HT1080 (cell line): ENCODE data around the gene MRPL57. TPM values are rescaled to one million over a fixed set of nuclear protein-coding genes. Genes with fewer than 3 reads are reported as not detected.
A peak's percentile ranks its signal among the peaks of the same experiment; 100 is the strongest.
"Not testable (repeated sequence)": the region's sequence is repeated elsewhere in the genome, so short reads cannot be mapped to it uniquely, and the experiment has no call there.

ENCODE experiments used
- DNase-seq: peaks from one replicate; pipeline ENCODE4 v3.0.0-alpha.2; 2015; ENCODE audit warnings: low read depth
- total RNA-seq: library from RNA; depleted of rRNA; stranded (reverse); fragments of >200 nt; shearing (Covaris generic); gene quantifications from 2 replicates; pipeline ENCODE4 v1.2.3, GENCODE V29; 2014

The MRPL57 gene
- total RNA-seq, 1 experiment from 2014 or later = 61.7 TPM

DNA sequence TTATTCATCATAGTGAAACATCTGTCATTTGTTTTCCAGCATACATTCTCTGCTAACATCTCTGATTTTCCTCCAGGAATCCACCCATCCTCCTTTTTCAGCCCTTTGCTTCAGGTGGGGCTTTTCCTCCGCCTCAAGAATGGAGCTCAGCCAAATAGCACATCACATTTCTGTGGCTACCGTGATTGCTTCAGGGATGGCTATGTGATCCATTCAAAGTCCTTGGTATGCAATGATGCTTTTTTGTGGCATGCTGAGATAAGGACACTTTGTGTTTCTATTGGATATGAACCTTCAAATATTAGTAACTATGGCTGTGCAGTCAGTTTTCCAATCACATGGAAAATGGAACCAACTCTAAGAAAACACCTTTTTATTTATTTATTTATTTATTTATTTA, 18.3 kb downstream of the MRPL57 start:
- DNase-seq = not testable (repeated sequence)

DNA sequence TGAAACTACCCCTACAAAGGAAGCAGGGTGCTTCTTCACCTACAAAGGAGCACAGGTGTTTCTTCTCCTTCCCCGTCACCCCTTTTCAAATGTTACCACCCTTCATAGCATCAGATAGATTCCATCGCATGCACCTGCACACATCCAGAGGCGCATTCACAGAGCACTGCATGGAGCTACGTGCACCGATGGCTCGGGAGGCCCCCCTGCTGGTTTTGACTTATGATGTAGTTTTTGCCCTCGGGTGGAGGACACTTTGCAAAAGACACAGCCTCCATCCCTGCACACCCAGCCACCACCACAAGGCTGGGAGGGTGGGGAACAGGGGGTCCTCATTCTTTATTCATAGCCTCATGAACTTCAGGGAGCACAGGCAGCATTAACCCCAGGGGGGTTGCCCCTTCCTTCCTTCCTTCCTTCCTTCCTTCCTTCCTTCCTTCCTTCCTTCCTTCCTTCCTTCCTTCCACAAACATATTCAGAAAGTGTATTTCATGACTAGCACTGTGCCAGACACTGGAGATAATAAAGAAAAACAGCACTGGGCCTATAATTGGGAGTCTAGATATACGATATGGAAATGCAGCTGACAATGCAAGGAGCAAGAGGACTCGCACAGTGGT, 21.3 kb downstream of the MRPL57 start:
- DNase-seq = not testable (repeated sequence)

DNA sequence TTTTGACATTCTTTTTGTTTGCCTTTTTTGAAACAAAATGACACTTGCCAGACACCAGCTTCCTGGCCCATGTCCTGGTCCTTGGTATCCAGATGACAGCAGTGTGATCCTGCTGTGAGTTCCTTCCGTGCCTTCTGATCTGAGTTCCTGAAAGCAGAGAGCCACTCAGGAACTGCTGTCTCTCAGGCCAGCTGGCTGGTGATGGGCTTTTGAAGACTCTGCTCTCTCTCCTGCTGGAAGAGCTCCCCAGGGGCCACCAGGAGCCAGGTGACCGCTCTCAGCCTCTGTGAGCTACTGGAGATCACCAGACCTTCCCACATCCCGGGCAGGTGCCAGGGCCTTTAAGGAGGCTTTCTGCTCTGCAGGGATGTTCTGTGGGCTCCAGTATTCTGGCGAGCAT, 21.9 kb downstream of the MRPL57 start:
- not testable (repeated sequence) for DNase-seq

DNA sequence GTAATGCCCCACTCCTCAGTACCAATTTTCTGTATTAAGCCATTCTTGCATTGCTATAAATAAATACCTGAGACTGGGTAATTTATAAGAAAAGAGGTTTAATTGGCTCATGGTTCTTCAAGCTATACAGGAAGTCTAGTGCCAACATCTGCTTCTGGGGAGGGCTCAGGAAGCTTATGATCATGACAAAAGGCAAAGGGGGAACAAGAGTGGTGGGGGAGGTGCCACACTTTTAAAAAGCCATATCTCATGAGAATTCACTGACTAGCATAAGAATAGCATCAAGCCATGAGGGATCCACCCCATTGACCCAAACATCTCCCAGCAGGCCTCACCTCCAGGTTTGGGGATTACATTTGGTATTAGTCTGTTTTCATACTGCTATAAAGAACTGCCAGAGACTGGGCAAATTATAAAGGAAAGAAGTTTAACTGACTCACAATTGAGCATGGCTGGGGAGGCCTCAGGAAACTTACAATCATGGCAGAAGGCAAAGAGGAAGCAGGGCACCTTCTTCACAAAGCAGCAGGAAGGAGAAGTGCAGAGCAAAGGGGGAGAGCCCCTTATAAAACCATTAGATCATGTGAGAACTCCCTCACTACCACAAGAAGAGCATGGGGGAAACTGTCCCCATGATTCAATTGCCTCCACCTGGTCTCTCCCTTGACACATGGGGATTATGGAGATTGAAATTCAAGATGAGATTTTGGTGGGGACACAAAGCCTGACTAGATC, 25.2 kb downstream of the MRPL57 start:
- DNase-seq = not testable (repeated sequence)

DNA sequence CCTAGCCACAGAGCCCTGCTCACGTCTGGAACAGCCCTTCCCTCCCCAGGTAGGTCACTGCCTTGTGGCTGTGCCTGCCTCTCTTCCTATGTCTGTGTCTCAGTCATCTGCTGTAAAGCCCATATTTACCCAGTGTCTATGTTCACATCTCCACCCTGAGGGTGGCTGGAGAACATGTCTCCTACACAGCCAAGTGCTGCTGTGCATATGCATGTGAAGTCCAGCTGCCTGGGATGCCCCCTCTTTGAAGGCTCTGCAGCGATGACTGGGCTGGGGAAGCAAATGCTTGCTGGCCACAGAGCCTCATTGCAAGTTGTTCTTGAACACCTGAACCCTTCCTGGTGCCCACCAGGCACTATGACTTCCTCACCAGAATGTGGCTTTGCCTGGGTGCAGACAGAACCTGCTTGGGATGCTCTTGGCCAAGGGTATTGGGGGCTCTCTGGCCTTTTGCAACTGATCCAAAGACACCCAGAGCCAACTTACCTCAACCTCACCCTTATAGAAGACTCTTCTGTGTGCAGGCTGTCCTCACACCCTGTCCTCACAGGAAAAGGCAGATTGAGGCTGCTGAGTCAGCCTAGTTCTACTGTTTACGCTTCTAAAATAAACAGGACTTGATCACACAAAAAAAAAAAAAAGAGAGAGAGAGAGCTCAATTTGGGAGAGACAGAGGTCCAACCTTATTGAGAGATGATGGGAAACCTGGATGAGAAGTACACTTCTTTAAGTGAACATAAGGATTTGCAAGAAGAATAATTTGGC, 26.5 kb downstream of the MRPL57 start:
- no peak for DNase-seq

DNA sequence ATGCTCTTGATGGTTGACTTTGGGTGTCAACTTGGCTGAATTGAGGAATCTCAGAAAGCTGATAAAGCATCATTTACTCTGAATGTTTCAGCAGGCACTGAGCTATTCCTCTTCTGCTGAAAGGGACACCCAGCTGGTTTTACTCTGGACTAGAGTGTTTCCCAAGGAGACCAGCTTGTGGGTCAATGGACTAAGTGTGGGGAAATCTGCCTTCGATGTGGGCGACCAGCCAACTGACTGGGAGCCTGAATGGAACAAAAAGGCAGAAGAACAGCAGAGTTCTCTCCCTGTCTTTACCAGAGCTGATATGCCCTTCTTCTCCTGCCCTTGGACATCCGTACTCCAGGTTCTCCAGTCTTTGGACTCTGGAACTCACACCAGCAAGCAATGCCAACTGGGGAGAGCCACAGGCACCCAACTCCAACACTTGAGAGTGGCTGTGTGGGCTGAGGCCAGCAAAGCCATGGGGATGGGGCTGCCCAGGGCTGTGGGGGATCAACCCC, 32.2 kb downstream of the MRPL57 start:
- no peak for DNase-seq

DNA sequence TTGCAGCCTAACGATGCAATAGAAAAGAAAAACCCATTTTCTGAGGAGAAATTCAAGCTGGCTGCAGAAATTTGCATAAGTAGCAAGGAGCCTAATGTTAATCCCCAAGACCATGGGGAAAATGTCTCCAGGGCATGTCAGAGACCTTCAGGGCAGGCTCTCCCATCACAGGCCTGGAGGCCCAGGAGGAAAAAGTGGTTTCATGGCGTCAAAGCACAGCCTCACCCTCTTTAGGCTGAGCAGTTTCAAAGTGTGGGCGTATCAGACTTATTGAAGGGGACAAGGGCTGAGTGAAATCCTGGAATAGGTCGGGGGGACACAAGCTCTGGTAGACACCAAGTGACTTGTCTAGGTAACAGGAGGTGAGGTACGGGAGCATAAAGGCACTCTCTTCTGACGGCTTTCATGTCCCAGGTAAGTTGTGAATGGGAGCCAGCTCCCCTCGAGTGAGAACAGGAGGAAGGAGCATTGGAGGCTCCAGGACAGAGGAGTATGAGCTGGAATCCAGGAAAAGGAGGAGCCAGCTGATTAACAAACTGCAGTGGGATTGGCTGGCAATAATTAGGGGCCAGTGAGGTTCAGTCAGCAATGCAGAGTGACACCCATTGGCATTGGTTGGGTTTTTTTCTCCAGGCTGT, 35.8 kb downstream of the MRPL57 start:
- DNase-seq = no peak

DNA sequence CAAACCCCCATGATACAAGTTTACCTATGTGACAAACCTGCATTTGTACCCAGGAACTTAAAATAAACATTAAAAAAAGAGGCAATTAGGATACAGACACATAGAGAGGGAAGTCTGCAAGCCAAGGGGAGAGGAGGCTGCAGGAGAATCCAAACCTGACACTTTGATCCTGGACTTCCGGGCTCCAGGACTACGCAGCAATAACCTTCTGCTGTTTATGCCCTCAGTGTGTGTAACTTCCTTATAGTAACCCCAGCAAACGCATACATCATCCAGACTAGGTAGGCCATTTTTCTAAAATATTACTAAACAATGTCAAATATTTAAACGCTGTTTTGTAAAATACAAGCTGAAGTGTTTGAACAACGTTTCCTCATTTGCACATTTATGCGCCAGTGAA, 39.0 kb downstream of the MRPL57 start:
- not testable (repeated sequence) for DNase-seq

DNA sequence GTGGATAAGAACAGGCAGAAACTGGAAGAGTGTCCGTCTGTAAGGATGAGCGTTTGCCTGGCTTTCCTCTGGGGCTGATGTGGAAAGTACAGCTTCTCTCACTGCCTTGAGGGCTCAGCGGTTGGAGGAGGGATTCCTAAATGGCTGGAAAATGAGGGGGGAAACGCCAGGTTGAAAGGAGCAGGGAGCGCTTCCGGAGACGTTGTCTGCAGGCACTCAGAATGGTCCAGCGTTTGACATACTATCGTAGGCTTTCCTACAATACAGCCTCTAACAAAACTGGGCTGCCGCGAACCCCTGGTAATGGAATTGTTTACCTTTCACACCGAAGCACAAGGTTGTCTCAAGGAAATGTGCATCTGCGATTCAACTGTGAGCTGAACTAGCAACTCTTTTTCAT, 39.9 kb downstream of the MRPL57 start:
- no peak for DNase-seq

DNA sequence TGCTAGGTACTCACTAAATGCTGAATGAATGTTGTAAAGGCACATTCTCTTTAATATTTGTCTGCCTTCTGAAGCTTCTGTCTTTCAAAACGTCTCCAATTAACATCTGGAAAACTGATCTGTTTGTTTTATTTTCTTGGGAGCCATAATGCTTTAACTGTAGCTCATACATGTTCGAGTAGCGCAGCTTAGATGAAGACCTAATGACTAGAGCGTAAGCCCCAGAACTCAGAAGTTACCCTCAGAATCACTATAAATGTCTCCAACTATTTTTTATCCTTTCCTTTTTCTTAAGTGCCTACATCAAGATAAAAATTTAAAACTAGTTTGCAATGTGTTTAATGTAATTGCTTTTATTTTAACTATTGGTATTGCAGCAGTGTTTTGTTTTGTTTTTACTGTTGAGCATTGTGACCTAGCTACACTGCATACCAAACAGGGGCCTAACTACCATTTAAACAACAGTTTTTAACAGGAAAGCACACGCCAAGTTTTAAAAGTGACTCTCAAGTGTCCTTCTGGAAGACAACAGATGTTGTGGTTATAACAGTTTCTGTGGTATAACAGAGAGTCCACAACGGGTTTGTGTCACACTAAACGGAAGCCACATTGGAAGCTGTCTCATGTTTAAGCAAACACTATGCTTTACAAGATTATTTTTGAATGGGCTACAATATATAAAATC, 42.0 kb downstream of the MRPL57 start:
- DNase-seq = peak; percentile 11

DNA sequence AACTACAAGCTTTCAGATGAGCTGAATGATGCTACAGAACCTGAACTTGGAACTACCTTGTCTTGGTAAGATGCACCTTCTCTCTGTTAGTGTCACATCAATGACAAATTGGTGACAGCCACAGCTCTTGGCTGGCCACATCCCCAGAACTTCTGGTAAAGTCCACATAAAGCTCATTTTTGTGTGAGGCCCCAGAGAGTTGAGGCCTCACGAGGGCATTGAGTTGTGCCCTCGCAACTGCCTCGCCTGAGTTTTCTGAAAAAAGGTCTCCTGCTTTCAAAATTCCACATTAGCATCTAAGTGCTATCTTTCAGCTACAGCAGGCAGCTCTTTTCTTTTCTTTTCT, 42.6 kb downstream of the MRPL57 start:
- no peak for DNase-seq

DNA sequence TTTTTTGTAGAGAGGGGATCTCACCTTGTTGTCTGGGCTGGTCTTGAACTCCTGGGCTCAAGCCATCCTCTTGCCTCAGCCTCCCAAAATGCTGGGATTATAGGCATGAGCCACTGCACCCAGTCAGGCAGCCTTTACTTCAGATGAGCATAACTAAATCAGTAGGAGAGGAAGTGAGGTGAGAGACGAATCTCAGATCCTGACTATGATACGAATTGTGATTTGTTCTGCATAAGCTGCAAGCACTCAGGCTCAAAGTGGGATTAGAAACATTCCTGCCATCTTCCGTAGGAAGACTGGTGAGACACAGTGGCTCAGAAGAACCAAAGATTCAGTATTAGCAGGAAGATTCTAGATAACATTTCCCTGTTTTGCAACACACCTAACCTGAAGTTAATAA, 43.3 kb downstream of the MRPL57 start:
- not testable (repeated sequence) for DNase-seq

DNA sequence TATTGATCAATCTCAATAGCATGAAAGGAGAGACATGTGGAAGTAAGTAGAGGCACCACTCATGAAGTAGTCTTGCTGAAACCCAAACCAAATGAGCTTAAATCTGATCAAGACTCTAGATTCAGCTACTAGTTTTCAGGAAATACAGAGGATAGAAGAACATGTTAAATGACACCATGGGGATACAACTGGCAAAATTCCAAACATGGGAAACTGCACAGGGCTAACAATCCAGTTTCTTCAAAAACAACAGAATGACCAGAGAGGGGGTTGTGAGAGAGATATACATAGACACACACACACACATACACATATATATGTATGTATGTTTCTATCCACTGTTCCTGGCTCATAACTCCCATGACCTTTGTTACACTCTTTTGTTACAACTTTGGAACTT, 44.8 kb downstream of the MRPL57 start:
- no peak for DNase-seq

DNA sequence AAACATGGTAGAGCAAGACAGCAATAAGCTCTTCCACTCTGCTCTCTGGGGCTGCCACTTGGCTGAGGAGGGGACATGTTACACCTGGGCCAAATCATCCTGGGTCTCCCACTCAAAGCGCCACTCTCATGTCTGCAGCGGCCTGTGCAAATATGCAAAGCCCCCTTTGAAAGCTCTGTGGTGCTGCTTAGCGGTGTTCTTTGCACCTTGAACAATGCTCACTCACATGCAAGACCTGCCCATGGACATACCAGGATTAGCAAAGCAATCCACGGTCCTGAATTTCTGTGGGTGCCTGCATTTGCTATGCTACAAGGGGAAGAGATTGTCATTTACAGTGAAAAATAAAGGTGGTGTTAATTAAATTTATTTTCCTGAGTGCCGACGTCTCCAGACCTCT, 48.6 kb downstream of the MRPL57 start:
- no peak for DNase-seq

DNA sequence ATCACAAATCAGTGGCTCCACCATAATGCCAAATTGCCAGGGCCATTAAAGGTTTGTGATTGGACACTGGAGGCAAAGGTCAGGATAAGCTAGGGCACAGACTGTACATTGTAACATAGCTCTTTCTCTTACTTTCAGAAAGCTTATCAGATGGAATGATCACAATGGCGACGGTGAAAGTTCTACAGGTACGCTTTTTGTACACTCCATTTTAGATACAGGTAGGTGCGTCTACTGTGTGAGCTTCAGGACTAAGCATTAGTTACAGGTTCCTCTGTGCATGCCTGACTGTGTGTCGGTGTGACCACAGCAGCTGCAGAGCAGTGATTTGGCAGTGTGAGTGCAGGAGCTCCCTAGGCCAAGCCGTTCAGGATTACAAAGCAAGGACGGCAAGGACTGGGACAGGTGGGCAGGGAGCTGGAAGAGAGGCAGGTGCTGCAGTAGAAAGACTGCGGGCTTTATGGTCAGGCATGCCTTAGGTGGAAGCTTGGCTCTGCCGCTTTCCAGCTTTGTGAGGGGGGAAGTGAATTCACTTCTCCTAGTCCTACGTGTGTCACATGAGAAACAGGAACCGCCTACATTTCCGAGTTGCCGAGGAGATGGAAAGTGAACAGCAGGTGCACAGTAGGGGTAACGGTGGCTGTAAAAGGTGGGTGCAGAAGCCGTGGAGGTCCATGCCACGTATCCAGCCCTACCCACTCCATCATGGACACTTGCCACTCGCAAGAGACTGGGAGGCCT, 49.6 kb downstream of the MRPL57 start:
- no peak for DNase-seq

DNA sequence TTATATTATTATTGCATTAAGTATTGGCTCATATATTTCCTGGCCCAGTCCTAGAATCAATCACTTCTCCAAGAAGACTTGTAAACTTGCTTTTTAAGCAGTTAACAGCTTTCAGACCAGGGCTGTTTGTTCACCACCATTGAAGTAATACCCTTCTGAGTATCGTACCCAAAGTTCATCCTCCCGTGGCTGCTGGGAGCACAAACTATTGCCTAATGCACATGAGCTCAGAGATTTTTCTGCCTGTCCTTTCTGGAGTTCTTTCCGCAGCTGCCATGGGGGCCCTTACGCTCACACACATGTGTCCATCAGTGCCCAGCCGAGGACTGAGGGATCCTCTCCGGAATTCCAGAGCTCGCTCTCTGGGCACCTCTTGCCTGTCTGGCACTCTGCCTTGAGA, 51.5 kb downstream of the MRPL57 start:
- no peak for DNase-seq
